WERI-Rb-1 (cell line): Measurements from ENCODE around the gene BAK1.

Experiments
- DNase-seq: peaks from one replicate; pipeline ENCODE4 v3.0.0-alpha.2; 2020
- H3K27ac ChIP-seq: fragments of 250-450 bp; sonication (Bioruptor Pico); 2 replicates; pipeline ENCODE4 v1.5.1; 2020; ENCODE audit warnings: mild to moderate bottlenecking, moderate library complexity
- H3K27me3 ChIP-seq: fragments of 250-450 bp; sonication (Bioruptor Pico); 2 replicates; pipeline ENCODE4 v1.5.1; 2021; ENCODE audit warnings: mild to moderate bottlenecking, low read depth, moderate library complexity; ENCODE audit not compliant: insufficient read depth, severe bottlenecking
- H3K36me3 ChIP-seq: fragments of 250-450 bp; sonication (Bioruptor Pico); 2 replicates; pipeline ENCODE4 v1.5.1; 2020; ENCODE audit warnings: mild to moderate bottlenecking, moderate library complexity
- H3K4me3 ChIP-seq: 2 replicates; pipeline ENCODE4 v1.5.1; 2011; ENCODE audit warnings: low read depth, mild to moderate bottlenecking, control low read depth, low read length
- H3K9me3 ChIP-seq: fragments of 250-450 bp; sonication (Bioruptor Pico); 2 replicates; pipeline ENCODE4 v1.5.1; 2021; ENCODE audit warnings: mild to moderate bottlenecking, moderate library complexity; ENCODE audit not compliant: severe bottlenecking
- CTCF ChIP-seq: IDR thresholded peaks from 2 replicates; pipeline ENCODE4 v1.5.1; 2011; ENCODE audit warnings: low read depth, mild to moderate bottlenecking, control low read depth, inconsistent platforms, low read length

BAK1 gene

GRCh38 chr6:33607126-33607783 lies 27.2 kb upstream of the BAK1 start:
- no peak overlapping the region for H3K27ac ChIP-seq
- DNase-seq = no peak

GRCh38 chr6:33606642-33607041 lies 26.6 kb upstream of the BAK1 start:
- no peak for TF ChIP-seq CTCF
- peaks cover 11% of the 10 kb centered on the region for H3K9me3 ChIP-seq
- no peak overlapping the region for H3K27ac ChIP-seq
- no peak overlapping the region for H3K4me3 ChIP-seq
- no peaks in the 10 kb centered on the region for H3K36me3 ChIP-seq
- no peaks in the 10 kb centered on the region for H3K27me3 ChIP-seq
- DNase-seq = no peak

More at GRCh38 chr6:33607126-33607783, 27.2 kb upstream of the BAK1 start:
- Histone ChIP-seq H3K4me3 (no peak overlapping the region), H3K9me3 (peaks cover 11% of the 10 kb centered on the region), H3K27me3 (no peaks in the 10 kb centered on the region), H3K36me3 (no peaks in the 10 kb centered on the region)
- TF ChIP-seq CTCF = no peak

- TF ChIP-seq CTCF = no peak
- no peak for DNase-seq
- no peaks in the 10 kb centered on the region for H3K27me3 ChIP-seq
- no peak overlapping the region for H3K27ac ChIP-seq
- peaks cover 11% of the 10 kb centered on the region for H3K9me3 ChIP-seq
- no peaks in the 10 kb centered on the region for H3K36me3 ChIP-seq
- no peak overlapping the region for H3K4me3 ChIP-seq
Measured at GRCh38 chr6:33604941-33605854, 25.1 kb upstream of the BAK1 start.

GRCh38 chr6:33602180-33602579 lies 22.1 kb upstream of the BAK1 start:
- H3K9me3 ChIP-seq = peaks cover 11% of the 10 kb centered on the region
- H3K27me3 ChIP-seq = no peaks in the 10 kb centered on the region
- H3K36me3 ChIP-seq = no peaks in the 10 kb centered on the region
- no peak for DNase-seq
- no peak overlapping the region for H3K27ac ChIP-seq
- no peak for TF ChIP-seq CTCF
- H3K4me3 ChIP-seq = no peak overlapping the region

- no peak for TF ChIP-seq CTCF
- H3K9me3 ChIP-seq = peaks cover 11% of the 10 kb centered on the region
- H3K4me3 ChIP-seq = no peak overlapping the region
- DNase-seq = no peak
- H3K27ac ChIP-seq = no peak overlapping the region
- H3K36me3 ChIP-seq = no peaks in the 10 kb centered on the region
- H3K27me3 ChIP-seq = no peaks in the 10 kb centered on the region
Measured at GRCh38 chr6:33600761-33601160, 20.7 kb upstream of the BAK1 start.
